H1 (cell line): ENCODE data around the gene NINJ2. TPM values are rescaled to one million over a fixed set of nuclear protein-coding genes. Genes with fewer than 3 reads are reported as not detected.

Experiments used
- CTCF ChIA-PET: fragments of 300-600 bp; sonication (Branson Sonifier 250); formaldehyde crosslinking; loops from one replicate; lab custom pipeline; 2021; ENCODE audit not compliant: partially characterized antibody; lab: Charles Lee
- POLR2A ChIA-PET: fragments of 300-600 bp; sonication (Branson Sonifier 250); formaldehyde crosslinking; loops from one replicate; lab custom pipeline; 2021; ENCODE audit warnings: inconsistent platforms; ENCODE audit not compliant: partially characterized antibody; lab: Charles Lee
- DNase-seq, 2 experiments: peaks; one replicate each; pipeline versions ENCODE4 v3.0.0 to v3.0.0-alpha.2; 2010 to 2022; ENCODE audit warnings: low spot score in 2 of 2, low read depth in 1 of 2, mixed read lengths in 1 of 2
- FAIRE-seq: peaks from 2 replicates; lab custom pipeline; 2011; peaks lifted over from hg19 to GRCh38; lab: Jason Lieb, UNC
- H2AFZ ChIP-seq: 2 replicates; pipeline ENCODE4 v1.8.1; 2012; ENCODE audit warnings: low read length, inconsistent platforms
- H2AK5ac ChIP-seq: 2 replicates; pipeline ENCODE4 v1.6.1; 2013; ENCODE audit warnings: low read depth, low read length
- H2BK120ac ChIP-seq: replicated peaks from 2 replicates; pipeline ENCODE3; 2013; ENCODE audit warnings: low read depth, low read length, inconsistent platforms
- H2BK12ac ChIP-seq: 2 replicates; pipeline ENCODE4 v1.6.1; 2013; ENCODE audit warnings: low read depth, low read length
- H2BK15ac ChIP-seq: 2 replicates; pipeline ENCODE4 v1.6.1; 2013; ENCODE audit warnings: low read length
- H2BK20ac ChIP-seq: 2 replicates; pipeline ENCODE4 v1.6.1; 2013; ENCODE audit warnings: low read length
- H2BK5ac ChIP-seq: 2 replicates; pipeline ENCODE4 v1.6.1; 2013; ENCODE audit warnings: low read depth, low read length
- H3K14ac ChIP-seq: 2 replicates; pipeline ENCODE4 v1.6.1; 2013; ENCODE audit warnings: inconsistent platforms; ENCODE audit not compliant: insufficient read length
- H3K18ac ChIP-seq: 2 replicates; pipeline ENCODE4 v1.6.1; 2013; ENCODE audit warnings: low read length; ENCODE audit errors: extremely low read depth
- H3K23ac ChIP-seq: 2 replicates; pipeline ENCODE4 v1.6.1; 2013; ENCODE audit warnings: inconsistent platforms; ENCODE audit not compliant: insufficient read length
- H3K23me2 ChIP-seq: 2 replicates; pipeline ENCODE4 v1.6.1; 2013; ENCODE audit warnings: low read depth, low read length
- H3K27ac ChIP-seq: 2 replicates; pipeline ENCODE4 v1.6.1; 2011; ENCODE audit warnings: low read depth, low read length, inconsistent platforms
- H3K27me3 ChIP-seq, 4 experiments: replicated peaks in 1 of 4; 1 replicate in 1 of 4; 2 replicates in 3 of 4; pipeline versions ENCODE4 v1.6.1 to v1.8.1; 2011 to 2013; ENCODE audit warnings: low read length in 3 of 4, mild to moderate bottlenecking in 3 of 4, inconsistent platforms in 2 of 4, mixed read lengths in 2 of 4, moderate library complexity in 1 of 4; ENCODE audit not compliant: control insufficient read depth in 3 of 4, insufficient read depth in 3 of 4; ENCODE audit errors: extremely low read depth in 1 of 4
- H3K36me3 ChIP-seq, 4 experiments: 2 replicates each; pipeline versions ENCODE4 v1.6.1 to v1.8.1; 2011 to 2013; ENCODE audit warnings: mild to moderate bottlenecking in 4 of 4, low read length in 3 of 4, moderate library complexity in 2 of 4, control low read depth in 1 of 4, inconsistent platforms in 1 of 4; ENCODE audit not compliant: insufficient read depth in 4 of 4, control insufficient read depth in 2 of 4
- H3K4ac ChIP-seq: replicated peaks from 2 replicates; pipeline ENCODE3; 2013; ENCODE audit warnings: low read length, low read depth, mixed read lengths, inconsistent platforms; ENCODE audit not compliant: insufficient read length
- H3K4me1 ChIP-seq, 4 experiments: replicated peaks in 1 of 4; 1 replicate in 1 of 4; 2 replicates in 3 of 4; pipeline versions ENCODE4 v1.6.1 to v1.8.1; 2011 to 2013; ENCODE audit warnings: low read length in 3 of 4, inconsistent platforms in 2 of 4, mixed read lengths in 1 of 4; ENCODE audit not compliant: insufficient read depth in 4 of 4, control insufficient read depth in 3 of 4
- H3K4me2 ChIP-seq, 2 experiments: 2 replicates each; pipeline versions ENCODE4 v1.6.1 to v1.8.1; 2011 to 2013; ENCODE audit warnings: low read depth in 2 of 2, low read length in 2 of 2, control low read depth in 1 of 2, inconsistent platforms in 1 of 2, mild to moderate bottlenecking in 1 of 2; ENCODE audit not compliant: insufficient read depth in 1 of 2
- H3K4me3 ChIP-seq, 4 experiments: fragments of 200-600, 300-600 bp in 1 of 4; sonication (generic), shearing (Covaris generic), sonication (Bioruptor Twin) in 1 of 4; 2 replicates each; pipeline versions ENCODE4 v1.5.1 to v1.8.1; 2011 to 2016; ENCODE audit warnings: low read length in 4 of 4, low read depth in 3 of 4, control low read depth in 2 of 4, inconsistent platforms in 2 of 4, mild to moderate bottlenecking in 2 of 4, mixed read lengths in 1 of 4, moderate library complexity in 1 of 4; ENCODE audit not compliant: insufficient read depth in 2 of 4; ENCODE audit errors: extremely low read depth in 1 of 4
- H3K56ac ChIP-seq: replicated peaks from 2 replicates; pipeline ENCODE3; 2013; ENCODE audit warnings: low read depth, mild to moderate bottlenecking, mixed read lengths, low read length, inconsistent platforms; ENCODE audit not compliant: insufficient read length
- H3K79me1 ChIP-seq: 2 replicates; pipeline ENCODE4 v1.6.1; 2013; ENCODE audit warnings: low read depth, low read length, control low read depth
- H3K79me2 ChIP-seq, 2 experiments: 2 replicates each; pipeline versions ENCODE4 v1.6.1 to v1.8.1; 2012 to 2013; ENCODE audit warnings: low read length in 2 of 2, mild to moderate bottlenecking in 2 of 2, inconsistent platforms in 1 of 2; ENCODE audit not compliant: insufficient read depth in 2 of 2, control insufficient read depth in 1 of 2
- H3K9ac ChIP-seq, 4 experiments: replicated peaks in 1 of 4; 1 replicate in 1 of 4; 2 replicates in 3 of 4; pipeline versions ENCODE4 v1.6.1 to v1.8.1; 2011 to 2013; ENCODE audit warnings: low read depth in 3 of 4, low read length in 3 of 4, control low read depth in 2 of 4, mild to moderate bottlenecking in 2 of 4, moderate library complexity in 2 of 4, inconsistent platforms in 1 of 4; ENCODE audit errors: extremely low read depth in 1 of 4
- H3K9me3 ChIP-seq, 2 experiments: 2 replicates each; pipeline versions ENCODE4 v1.6.1 to v1.8.1; 2012 to 2013; ENCODE audit warnings: mild to moderate bottlenecking in 2 of 2, moderate library complexity in 2 of 2, control low read depth in 1 of 2, inconsistent platforms in 1 of 2, low read depth in 1 of 2, low read length in 1 of 2, mixed read lengths in 1 of 2; ENCODE audit not compliant: insufficient read depth in 2 of 2
- H4K20me1 ChIP-seq, 2 experiments: replicated peaks in 1 of 2; 2 replicates each; pipeline versions ENCODE3 to v1.8.1; 2011 to 2013; ENCODE audit warnings: inconsistent platforms in 2 of 2, low read length in 2 of 2, mild to moderate bottlenecking in 1 of 2; ENCODE audit not compliant: insufficient read depth in 2 of 2, control insufficient read depth in 1 of 2
- H4K5ac ChIP-seq: 2 replicates; pipeline ENCODE4 v1.6.1; 2013; ENCODE audit warnings: low read length, low read depth, mixed read lengths, inconsistent platforms; ENCODE audit not compliant: insufficient read length
- H4K8ac ChIP-seq: 2 replicates; pipeline ENCODE4 v1.8.0; 2013; ENCODE audit warnings: mild to moderate bottlenecking, moderate library complexity, low read length, inconsistent platforms; ENCODE audit not compliant: insufficient read depth; ENCODE audit errors: extremely low read depth
- H4K91ac ChIP-seq: replicated peaks from 2 replicates; pipeline ENCODE3; 2013; ENCODE audit warnings: low read length, mixed read lengths, inconsistent platforms; ENCODE audit not compliant: insufficient read length
- BACH1 ChIP-seq: IDR thresholded peaks from 2 replicates; pipeline ENCODE4 v1.6.1; 2012; ENCODE audit warnings: low read length, improper control_type of control experiment
- SP1 ChIP-seq: IDR thresholded peaks from 2 replicates; pipeline ENCODE4 v1.6.1; 2011; ENCODE audit warnings: low read depth, low read length
- whole genome bisulfite sequencing, 2 experiments: shearing (Covaris generic) in 1 of 2; methylation state at CpG; one replicate each; pipeline versions ENCODE4 v1.1.6 to v1.1.7; 2013 to 2015; ENCODE audit warnings: low lambda C conversion rate in 2 of 2, mixed read lengths in 2 of 2, inconsistent platforms in 1 of 2, low coverage in 1 of 2, missing lambda C conversion rate in 1 of 2; ENCODE audit not compliant: insufficient replicate concordance in 2 of 2, insufficient coverage in 1 of 2, insufficient read length in 1 of 2; ENCODE audit errors: extremely low coverage in 1 of 2, missing lambda C conversion rate in 1 of 2; 5-methylcytosine and 5-hydroxymethylcytosine counted together
- polyA plus RNA-seq, 7 experiments: library from polyadenylated mRNA; depleted of rRNA in 3 of 7; stranded (reverse) in 5 of 7; unstranded in 2 of 7; fragments of >200 nt in 5 of 7; fragments of 200-250 nt in 2 of 7; gene quantifications; 1 replicate in 5 of 7; 2 replicates in 1 of 7; 4 replicates in 1 of 7; pipeline versions ENCODE4 v1.2.1 to v1.2.3, GENCODE V29; 2011 to 2013; ENCODE audit warnings: missing spikeins in 2 of 7, mixed read lengths in 2 of 7
- total RNA-seq: library from RNA; stranded (reverse); fragmentation: NEBNext Ultra II Directional; extraction: Animal tissue kit (Norgen Biotek cat#: 25700); gene quantifications from 2 replicates; pipeline ENCODE4 v1.2.1, GENCODE V29; 2021

Gene NINJ2
- total and polyA plus RNA-seq, 2 of the 8 experiments (the other 6 are each of a cell fraction or from before 2014, with no cell fraction given) = 1.4 TPM; not detected in 1

DNA sequence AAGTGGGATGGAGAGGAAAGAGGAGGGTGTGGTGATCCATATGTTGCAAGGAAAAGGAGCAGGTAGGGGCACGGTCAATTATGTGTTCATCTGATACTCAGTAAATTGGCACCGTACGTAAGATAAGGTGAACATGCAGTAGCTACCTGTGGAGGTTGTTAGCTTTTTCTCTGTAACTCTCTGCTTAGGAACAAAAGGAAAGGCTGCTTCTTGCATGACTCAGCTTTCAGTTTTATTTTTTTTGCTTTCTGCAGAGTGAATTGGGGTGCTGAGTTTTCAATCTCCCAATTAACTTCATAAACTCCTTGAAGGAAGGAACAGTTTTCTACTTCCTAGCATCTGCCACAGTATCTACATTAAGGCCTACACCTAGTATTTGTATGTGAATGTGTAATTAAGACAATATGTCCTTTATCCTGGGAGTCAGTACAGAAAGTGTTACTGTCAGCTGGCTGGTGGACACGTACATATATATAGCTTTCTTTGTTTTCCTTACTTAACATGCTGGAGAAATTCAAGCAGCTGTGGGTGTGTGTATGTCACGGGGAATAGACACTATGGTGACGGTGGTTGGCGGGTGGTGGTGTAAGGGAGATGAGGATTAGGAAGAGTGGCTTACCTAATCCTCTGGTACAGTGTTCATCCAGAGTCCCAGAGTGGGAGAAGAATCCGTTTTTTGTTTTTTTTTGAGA is 49.1 kb upstream of the NINJ2 start:
- CTCF ChIA-PET = interaction anchor here (1.3 to 1.7 kb wide), 3 partner anchors 15 to 104 kb away, joined by 3 to 6 read pairs (median 4); no protein-coding TSS in a partner anchor
- 80% methylated on average over 8 of the region's 8 CpGs; no CpG with 5 or more reads in 1 of the 2 experiments for WGBS, 2 experiments
- H2AFZ ChIP-seq = peak overlapping the region; percentile 69; the same call in 1 of the 2 replicates
- H2BK20ac ChIP-seq = no peak overlapping the region
- no peak overlapping the region for H2AK5ac ChIP-seq
- H4K8ac ChIP-seq = no peak overlapping the region
- no peaks in the 10 kb centered on the region for H3K23me2 ChIP-seq
- H4K20me1 ChIP-seq = no peaks in the 10 kb centered on the region
- H3K4me1 ChIP-seq = peaks cover 0 to 9% (median 3%) of the 10 kb centered on the region in 4 experiments; a peak in 3 of 7 replicates
- H3K4me3 ChIP-seq = no peak overlapping the region
- H2BK12ac ChIP-seq = no peak overlapping the region
- no peak overlapping the region for H4K5ac ChIP-seq
- H3K9ac ChIP-seq = no peak overlapping the region
- no peaks in the 10 kb centered on the region for H3K36me3 ChIP-seq
- H3K56ac ChIP-seq = no peak overlapping the region
- no peaks in the 10 kb centered on the region for H3K9me3 ChIP-seq
- H2BK5ac ChIP-seq = no peak overlapping the region
- peak; percentile 40; the same call in 1 of the 2 replicates for TF ChIP-seq BACH1
- TF ChIP-seq SP1 = no peak
- no peak overlapping the region for H3K4ac ChIP-seq
- no peak overlapping the region for H3K18ac ChIP-seq
- H3K27ac ChIP-seq = no peak overlapping the region
- no peaks in the 10 kb centered on the region for H3K27me3 ChIP-seq
- no peak overlapping the region; the same call in 1 of the 2 replicates for H2BK15ac ChIP-seq
- H3K14ac ChIP-seq = no peak overlapping the region
- no peak for FAIRE-seq
- H4K91ac ChIP-seq = no peak overlapping the region
- H2BK120ac ChIP-seq = no peak overlapping the region
- no peak for DNase-seq
- H3K23ac ChIP-seq = no peak overlapping the region
- no peaks in the 10 kb centered on the region for H3K79me2 ChIP-seq
- POLR2A ChIA-PET = interaction anchor here (1.1 to 2.3 kb wide), 4 partner anchors 10 to 39 kb away, joined by 3 to 9 read pairs (median 4); partner anchors contain the start of gene WNK1
- no peaks in the 10 kb centered on the region for H3K79me1 ChIP-seq
- no peak overlapping the region for H3K4me2 ChIP-seq
